Pons (tissue), 1 donor: ENCODE data around the gene QSOX2.

Experiments used
- DNase-seq: peaks from one replicate; pipeline ENCODE4 v3.0.0-alpha.2; 2016; ENCODE audit warnings: low spot score

The QSOX2 gene

GRCh38 chr9:136222166-136222905, 23.3 kb downstream of the QSOX2 start:
- no peak for DNase-seq

- no peak for DNase-seq
These were observed 25.4 kb downstream of the QSOX2 start for GRCh38 chr9:136220017-136220729.

GRCh38 chr9:136219276-136219675, 26.3 kb downstream of the QSOX2 start:
- no peak for DNase-seq

DNA sequence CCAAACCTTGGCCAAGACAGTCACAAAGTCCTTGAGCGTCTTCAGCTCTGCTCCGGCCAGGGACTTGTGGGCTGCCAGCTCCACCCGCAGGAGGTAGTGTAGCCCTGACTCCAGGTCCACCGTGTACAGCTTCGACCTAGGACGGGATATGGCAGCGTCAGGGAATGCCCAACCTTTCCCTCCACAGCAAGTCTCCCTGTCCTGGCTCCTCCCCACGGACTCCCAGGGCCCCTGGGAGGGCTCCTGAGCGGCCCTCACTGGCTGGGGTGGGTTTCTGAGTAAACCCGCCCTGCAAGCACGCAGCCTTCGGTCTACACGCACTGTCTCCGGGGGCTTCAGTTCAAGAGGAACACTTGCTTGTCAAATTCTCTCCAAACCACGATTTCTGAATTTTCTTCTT, 26.9 kb downstream of the QSOX2 start:
- DNase-seq: no peak

- DNase-seq: no peak
These were observed 27.3 kb downstream of the QSOX2 start for GRCh38 chr9:136218271-136218670.

DNA sequence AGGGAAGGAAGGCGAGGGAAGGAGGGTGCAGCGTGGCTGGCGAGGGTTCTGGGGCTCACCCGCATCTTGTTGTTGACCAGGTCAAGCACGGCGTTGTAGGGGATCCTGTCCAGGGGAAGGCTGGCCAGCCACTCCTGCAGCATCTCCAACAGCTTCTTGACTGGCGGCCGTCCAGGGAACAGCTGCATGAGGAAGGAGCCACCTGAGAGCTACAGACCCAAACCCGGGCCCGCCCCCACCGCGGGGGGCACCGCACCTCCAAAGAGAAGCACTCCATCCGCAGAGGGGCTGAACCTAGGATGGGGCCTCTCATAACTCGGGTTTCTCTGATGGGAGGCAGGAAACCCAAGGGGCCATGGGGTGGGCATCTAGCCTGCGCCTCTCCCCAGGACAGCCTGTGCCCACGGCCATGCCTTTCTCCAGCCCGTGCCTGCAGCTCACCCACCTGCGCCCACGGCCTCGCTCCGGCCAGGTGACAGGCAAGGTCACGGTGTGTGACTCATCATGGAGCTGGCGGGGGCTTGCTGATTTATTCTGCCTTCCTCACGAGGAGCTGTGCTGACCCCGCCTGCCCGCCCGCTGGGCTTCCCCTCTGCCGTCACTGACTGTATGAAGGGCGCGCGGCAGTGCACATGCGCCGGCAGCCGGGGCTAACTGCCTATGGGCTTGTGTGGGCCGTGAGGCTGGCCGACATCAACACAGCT, 28.9 kb downstream of the QSOX2 start:
- no peak for DNase-seq

- no peak for DNase-seq
These were observed 31.9 kb downstream of the QSOX2 start for GRCh38 chr9:136213733-136214132.

- DNase-seq: no peak
These were observed 33.2 kb downstream of the QSOX2 start for GRCh38 chr9:136212345-136212950.

DNA sequence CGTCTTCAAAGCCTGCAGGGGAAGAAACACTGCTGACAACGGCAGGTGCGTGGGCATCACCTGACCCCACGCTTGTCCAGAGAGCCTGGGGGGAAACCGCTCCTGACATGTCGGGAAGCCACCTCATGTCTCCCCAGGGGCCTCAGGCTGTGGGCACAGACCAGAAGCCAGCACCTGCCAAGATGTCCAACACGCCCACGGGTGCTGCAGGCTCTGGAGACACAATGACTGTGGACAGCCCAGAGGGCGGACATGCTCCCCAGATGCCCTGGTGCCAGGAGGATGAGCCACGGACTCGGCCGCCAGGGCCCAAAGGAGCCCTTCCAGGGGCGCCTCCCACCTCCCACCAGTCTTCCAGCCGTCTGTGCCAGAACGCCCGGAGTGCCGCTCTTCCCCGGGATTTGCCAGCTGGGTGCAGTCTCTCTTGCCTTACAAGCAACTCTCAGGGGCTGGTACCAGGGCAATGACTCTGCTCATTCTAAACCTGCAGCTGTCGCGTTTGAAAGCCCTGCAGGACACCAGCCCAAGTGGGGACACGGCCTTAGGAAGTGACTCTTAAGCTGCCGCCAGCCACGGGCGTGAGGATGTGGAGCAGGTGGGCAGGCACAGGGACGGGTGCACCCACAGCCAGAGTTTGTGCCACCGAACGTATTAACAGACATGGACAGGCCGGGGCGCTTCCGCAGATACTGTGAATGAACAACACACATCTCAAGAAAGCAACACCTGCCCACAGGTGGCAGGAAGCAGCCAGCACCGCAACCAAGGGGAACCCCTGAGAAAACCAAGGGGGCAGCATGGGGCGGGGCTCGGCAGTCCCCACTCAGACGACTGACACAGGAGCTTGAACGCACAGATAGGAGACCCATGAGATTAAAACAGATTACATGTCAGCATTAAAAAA, 33.9 kb downstream of the QSOX2 start:
- no peak for DNase-seq

DNA sequence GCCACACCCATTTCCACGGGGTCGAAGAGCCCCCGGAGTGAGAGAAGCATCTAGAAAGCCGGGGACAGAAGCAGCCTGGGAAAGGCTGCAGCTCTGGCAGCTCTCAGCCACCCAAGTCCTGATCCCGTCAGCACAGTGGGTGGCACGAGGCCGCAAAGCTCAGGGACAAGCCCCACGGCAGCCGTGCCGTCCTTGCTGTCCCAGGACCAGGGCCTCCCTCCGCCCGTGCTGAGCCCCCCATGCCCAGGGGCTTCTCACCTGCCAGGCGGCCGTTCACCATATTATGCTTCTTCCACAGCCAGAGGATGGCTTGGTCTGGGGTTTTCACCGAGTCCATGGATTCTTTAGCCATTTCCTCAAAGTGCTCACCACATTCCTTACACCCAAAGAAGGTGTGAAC, 34.6 kb downstream of the QSOX2 start:
- no peak for DNase-seq

DNA sequence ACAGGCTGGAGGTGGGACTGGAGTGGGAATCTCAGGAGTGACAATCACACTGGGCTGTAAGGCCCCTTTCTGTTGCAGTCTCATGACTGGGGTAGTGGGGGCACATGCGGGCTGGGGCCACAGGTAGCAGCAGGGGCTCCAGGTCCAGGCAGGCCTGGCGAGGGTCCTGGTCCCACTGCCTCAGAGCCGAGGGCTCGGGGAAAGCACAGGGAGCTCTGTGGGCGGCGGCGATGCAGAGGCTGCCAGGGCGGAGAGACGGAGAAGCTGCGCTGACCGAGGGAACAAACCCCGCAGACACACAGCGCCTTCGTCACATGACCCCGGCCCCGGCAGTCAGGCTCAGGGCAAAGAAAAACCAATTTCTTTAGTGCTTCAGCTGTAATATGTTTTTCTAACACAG, 35.3 kb downstream of the QSOX2 start:
- DNase-seq: no peak

- DNase-seq: no peak
These were observed 35.8 kb downstream of the QSOX2 start for GRCh38 chr9:136209786-136210185.

DNA sequence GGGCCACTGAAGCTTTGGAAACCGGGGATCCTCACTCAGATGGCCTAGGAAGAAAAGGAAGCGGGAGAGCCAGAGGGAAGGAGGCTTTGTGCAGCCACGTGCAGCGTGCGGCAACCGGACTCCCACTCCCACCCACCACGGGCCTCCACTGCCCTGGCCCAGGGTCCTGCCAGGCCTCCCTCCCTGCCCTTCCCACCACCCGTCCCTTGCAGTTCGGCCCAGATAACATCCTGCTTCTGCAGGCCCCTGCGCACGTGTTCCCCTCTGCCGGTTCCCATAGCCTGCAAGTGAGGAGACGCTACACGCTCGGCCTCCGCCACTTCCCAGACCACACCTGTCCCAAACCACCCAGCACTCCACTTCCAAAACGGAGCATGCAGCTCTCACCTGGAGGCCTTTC, 36.4 kb downstream of the QSOX2 start:
- no peak for DNase-seq

DNA sequence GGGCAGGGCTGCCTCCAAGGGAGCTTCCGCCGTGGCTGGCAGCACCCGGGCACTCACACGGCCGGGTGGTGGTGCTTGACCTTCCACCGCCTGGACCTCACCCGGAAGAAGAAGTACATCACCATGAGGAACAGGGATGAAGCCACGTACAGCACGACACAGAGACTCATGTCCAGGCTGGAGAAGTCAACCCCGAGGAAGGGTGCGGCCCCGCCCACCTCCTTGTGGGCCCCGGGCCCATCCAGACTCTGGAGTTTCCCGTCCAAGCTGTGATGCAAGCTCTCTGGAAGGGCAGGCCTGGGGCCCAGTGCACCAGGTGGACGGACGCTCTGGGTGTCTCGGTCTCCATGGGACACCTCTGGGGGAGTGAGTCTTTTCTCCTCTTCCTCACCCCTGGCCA, 36.9 kb downstream of the QSOX2 start:
- no peak for DNase-seq

- DNase-seq: no peak
These were observed 38.0 kb downstream of the QSOX2 start for GRCh38 chr9:136207616-136208015.

DNA sequence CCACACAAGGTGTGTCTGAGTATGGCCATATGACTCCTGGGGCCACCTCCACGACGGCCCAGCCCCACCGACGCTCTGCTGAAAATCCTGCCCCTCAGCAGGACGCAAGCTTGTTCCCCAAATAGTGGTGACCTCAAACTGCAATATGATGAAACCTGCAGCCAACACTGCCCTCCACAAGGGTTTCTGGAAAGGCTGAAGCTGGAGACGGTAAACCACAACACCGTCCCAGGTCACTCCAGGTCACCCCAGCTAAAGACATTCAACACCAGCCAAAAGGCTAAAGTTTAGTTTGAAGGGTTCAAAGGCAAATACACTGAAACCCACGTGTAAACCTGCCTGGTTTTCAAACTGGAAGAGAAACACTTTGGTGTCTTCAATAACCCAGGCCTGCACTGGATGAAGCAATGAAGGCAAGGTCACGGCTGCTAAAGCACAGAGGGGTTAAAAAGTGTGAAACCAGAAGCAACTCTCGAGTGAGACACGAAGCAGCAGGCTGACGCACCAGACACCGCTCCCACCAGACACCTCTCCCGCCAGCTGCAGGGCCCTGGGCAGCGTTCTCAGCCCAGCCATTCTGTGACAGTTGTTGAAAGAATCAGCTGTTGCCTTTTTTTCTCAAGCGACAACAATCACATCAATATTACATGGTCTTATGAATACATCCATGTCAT, 38.9 kb downstream of the QSOX2 start:
- no peak for DNase-seq

- no peak for DNase-seq
These were observed 40.0 kb downstream of the QSOX2 start for GRCh38 chr9:136205707-136205992.

DNA sequence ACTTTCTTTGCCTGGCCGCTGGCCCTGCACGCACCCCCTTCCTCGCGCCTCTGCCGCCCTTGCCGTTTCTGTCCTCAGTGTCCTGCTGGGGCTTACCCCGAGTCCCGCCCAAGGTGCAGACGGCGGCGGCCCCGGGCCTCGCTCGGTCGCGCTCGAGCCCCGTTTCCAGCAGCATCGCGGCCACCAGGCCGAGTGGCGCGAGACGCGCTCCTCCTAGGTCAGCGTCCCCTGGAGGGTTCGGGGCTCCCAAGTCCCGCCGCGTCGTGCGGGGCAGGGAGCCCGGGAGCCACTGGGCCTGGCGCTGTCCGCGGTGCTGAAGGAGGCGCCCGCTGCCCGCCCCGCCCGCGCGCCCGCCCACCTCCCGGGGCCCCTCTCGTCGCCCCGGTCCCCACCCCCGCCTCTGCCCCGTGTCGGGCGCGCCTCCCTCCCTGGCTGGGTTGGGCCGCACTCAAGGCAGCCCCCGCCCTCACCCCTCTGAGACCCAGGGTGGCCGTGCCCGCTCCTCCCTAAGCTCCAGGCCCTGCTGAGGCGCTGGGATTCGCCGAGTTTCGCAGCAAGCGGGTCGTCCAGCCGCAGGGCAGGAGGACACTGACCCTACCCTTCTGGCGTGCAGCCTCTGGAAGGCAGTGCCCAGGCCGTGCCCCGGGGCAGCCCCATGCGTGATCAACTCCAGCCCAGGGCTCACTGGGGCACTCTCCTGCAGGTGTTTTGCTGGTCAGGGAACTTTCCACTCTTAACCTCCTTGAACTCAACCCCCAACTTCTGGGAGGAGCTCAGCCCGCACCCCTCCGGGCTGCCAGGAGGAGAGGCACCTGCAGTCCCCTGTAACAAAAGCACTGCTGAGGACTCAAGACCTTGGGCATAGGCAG, 40.5 kb downstream of the QSOX2 start, which contains the start of gene LHX3:
Gene LHX3 (minus strand): TSS at position 291 of the 869 bp plus-strand sequence. CDS start 116 bp downstream, at position 175.
- DNase-seq: no peak

DNA sequence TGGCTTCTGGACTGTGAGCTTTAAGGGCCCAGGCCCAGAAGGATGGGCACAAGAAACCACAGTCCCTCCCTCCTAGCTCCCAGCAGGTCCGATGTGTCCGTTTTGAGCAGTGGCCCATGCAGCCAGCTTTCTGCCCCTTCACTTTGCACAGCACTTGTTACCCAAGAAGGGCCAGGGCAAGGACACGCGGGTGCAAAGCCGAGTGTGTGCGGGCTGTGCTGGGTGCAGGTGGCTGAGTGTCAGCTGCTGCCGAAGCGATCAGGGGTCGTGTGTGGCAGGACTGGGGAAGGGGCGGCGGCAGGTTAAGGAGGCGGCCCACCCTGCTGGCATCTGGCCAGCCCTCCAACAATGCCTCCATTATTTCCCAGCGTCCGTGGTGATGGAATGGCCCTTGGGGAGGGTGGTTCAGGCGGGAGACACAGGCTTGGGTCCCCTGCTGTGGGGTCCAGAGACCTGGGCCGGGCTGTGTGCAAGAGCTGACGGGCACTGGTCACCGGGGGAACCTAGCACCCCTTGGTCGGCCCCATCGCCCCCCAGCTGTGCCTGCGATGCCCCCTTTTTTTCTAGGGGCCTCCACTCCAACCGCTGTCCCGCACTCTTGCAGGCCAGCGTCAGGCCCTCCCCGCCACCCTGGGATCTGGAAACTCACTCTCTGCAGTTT, 41.3 kb downstream of the QSOX2 start:
- DNase-seq: no peak
